ENCODE results near the gene TFEC. TPM values are rescaled to one million over a fixed set of nuclear protein-coding genes. Genes with fewer than 3 reads are reported as not detected.
"Not testable (repeated sequence)": the region's sequence is repeated elsewhere in the genome, so short reads cannot be mapped to it uniquely, and the experiment has no call there.

Gene TFEC
- polyA plus RNA-seq, 6 donors from 2014 or later, result 0.56 to 2.1 (median 1.3) TPM; not detected in 2

DNA sequence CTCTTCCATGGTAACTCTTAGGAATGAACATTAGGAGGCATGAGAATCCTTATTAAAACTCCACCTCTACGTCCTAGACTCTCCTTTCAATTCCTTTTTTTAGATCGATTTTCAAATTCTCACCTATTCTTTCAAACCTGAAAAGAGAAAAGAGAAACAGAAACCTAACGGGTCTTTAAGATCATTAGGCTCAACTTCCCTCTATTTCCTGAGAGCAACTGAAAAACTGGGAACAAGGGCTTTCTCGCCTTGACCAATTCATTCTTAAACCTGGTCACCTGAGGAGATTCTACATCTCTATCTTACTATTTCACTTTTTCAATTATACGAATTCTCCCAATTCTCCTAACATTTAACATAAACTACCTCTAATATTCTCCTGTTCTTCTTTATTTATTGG, 2.8 kb downstream of the TFEC start:
- no peak overlapping the region for H3K4me3 Mint-ChIP-seq
- peaks cover 5 to 9% (median 9%) of the 10 kb centered on the region in 3 donors for H3K27me3 Mint-ChIP-seq
- peaks cover 4 to 10% (median 8%) of the 10 kb centered on the region in 3 donors for H3K4me1 Mint-ChIP-seq
- H3K36me3 Mint-ChIP-seq, result no peaks in the 10 kb centered on the region
- H3K27ac Mint-ChIP-seq, result no peak overlapping the region
- DNase-seq (no peak), ATAC-seq (ENCODE audit: low read depth in 2 of 2) (no peak)
- no peaks in the 10 kb centered on the region for H3K9me3 Mint-ChIP-seq

DNA sequence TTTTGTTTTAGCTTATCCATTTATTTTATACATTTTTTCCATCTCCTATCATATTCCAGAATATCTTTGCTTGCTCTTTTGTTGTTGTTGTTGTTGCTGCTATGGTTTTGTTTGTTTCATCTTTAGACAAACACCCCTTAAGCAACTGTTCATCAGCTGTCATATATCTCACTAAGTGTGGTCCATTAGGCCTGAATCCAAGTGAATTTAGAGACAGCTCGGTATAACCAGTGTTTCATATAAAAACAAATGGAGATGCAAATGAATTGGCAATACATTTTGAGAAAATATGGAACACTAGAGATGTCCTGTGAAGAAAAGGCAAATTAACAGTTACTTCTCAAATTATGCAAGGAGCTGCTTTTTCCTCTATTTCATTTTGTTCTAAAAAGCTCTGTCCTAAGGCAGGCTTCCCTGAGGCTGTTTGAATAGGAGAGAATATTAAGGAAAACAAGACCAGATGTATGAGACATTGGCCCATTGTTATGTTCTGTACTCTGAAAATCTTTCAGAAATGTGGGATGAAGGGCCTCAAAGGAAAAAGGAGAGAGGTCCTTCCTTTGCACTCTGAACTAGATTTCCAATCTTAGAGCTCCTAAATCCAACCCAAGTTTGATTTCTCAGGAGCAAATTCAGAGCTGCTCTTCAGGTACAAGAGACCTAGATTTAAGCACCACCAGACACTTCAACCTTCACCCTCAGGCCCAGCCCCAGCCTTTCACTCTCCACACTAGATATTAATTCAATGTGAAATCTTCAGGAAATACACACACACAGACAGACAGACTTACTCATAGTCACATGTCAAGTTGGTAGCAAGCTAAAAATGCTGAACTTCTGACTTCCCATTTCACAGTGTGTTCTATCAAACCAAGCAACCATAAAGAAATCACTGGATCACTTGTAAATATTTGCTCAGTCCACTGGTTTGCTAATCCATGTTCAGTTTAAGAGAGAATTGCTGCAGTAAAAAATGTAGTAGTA, 5.4 kb downstream of the TFEC start:
- ATAC-seq (ENCODE audit: low read depth in 2 of 2), result no peak
- peaks cover 4 to 10% (median 8%) of the 10 kb centered on the region in 3 donors for H3K4me1 Mint-ChIP-seq
- H3K36me3 Mint-ChIP-seq, result no peaks in the 10 kb centered on the region
- no peaks in the 10 kb centered on the region for H3K9me3 Mint-ChIP-seq
- H3K4me3 Mint-ChIP-seq, result no peak overlapping the region
- no peak overlapping the region for H3K27ac Mint-ChIP-seq
- DNase-seq, result no peak
- peaks cover 4 to 9% (median 5%) of the 10 kb centered on the region in 3 donors for H3K27me3 Mint-ChIP-seq

- Mint-ChIP-seq H3K9me3 (no peaks in the 10 kb centered on the region), H3K27ac (no peak overlapping the region), H3K36me3 (no peaks in the 10 kb centered on the region), H3K4me3 (no peak overlapping the region), H3K4me1 (no peaks in the 10 kb centered on the region), H3K27me3 (no peaks in the 10 kb centered on the region)
- ATAC-seq (ENCODE audit: low read depth in 2 of 2) (no peak), DNase-seq (no peak)
Measured at GRCh38 chr7:116021237-116021636, 9.3 kb downstream of the TFEC start.

- Mint-ChIP-seq H3K4me1 (no peaks in the 10 kb centered on the region), H3K4me3 (no peak overlapping the region), H3K9me3 (no peaks in the 10 kb centered on the region), H3K27me3 (no peaks in the 10 kb centered on the region), H3K27ac (no peak overlapping the region), H3K36me3 (no peaks in the 10 kb centered on the region)
- DNase-seq (no peak), ATAC-seq (ENCODE audit: low read depth in 2 of 2) (no peak)
Measured at GRCh38 chr7:116018731-116019130, 11.8 kb downstream of the TFEC start.

- Mint-ChIP-seq H3K27ac (no peak overlapping the region), H3K36me3 (no peaks in the 10 kb centered on the region), H3K27me3 (no peaks in the 10 kb centered on the region), H3K4me3 (no peak overlapping the region), H3K4me1 (no peaks in the 10 kb centered on the region), H3K9me3 (no peaks in the 10 kb centered on the region)
- no peak for ATAC-seq (ENCODE audit: low read depth in 2 of 2)
- no peak for DNase-seq
Measured at GRCh38 chr7:116013675-116014074, 16.9 kb downstream of the TFEC start.

DNA sequence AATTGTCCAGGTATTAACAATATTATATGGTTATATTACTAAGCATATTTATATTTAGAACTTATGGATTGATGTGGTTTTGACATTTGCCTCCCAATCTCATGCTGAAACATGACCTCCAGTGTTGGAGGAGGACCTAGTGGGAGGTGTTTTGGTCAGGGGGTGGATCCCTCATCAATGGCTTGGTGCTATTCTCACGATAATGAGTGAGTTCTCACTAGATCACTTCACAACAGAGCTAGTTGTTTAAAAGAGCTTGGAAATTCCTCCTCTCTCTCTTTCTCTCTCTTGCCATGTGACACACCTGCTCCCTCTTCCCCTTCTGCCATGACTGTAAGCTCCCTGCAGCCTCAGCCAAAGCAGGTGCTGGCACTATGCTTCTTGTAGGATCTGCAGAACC, 19.0 kb downstream of the TFEC start:
- H3K9me3 Mint-ChIP-seq, result peaks cover 0 to 6% (median 3%) of the 10 kb centered on the region in 7 donors
- no peak overlapping the region for H3K4me3 Mint-ChIP-seq
- H3K27ac Mint-ChIP-seq, result no peak overlapping the region
- ATAC-seq (ENCODE audit: low read depth in 2 of 2) (no peak), DNase-seq (no peak)
- no peaks in the 10 kb centered on the region for H3K4me1 Mint-ChIP-seq
- no peaks in the 10 kb centered on the region for H3K27me3 Mint-ChIP-seq
- H3K36me3 Mint-ChIP-seq, result no peaks in the 10 kb centered on the region

DNA sequence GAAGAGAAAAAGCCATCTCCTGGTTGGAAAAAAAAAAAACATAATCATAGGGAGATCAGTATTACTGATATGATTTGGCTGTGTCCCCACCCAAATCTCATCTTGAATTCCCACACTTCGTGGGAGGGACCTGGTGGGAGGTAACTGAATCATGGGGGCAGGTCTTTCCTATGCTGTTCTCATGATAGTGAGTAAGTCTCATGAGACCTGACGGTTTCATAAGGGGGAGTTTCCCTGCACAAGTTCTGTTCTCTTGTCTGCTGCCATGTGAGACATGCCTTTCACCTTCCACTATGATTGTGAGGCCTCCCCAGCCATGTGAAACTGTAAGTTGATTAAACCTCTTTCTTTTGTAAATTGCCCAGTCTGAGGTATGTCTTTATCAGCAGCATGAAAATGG, 25.8 kb downstream of the TFEC start:
- H3K27ac Mint-ChIP-seq; H3K27me3 Mint-ChIP-seq; ATAC-seq (ENCODE audit: low read depth in 2 of 2); H3K4me1 Mint-ChIP-seq; DNase-seq; H3K36me3 Mint-ChIP-seq; H3K4me3 Mint-ChIP-seq: not testable (repeated sequence)
- peaks cover 6 to 30% (median 11%) of the 10 kb centered on the region in 7 donors for H3K9me3 Mint-ChIP-seq

DNA sequence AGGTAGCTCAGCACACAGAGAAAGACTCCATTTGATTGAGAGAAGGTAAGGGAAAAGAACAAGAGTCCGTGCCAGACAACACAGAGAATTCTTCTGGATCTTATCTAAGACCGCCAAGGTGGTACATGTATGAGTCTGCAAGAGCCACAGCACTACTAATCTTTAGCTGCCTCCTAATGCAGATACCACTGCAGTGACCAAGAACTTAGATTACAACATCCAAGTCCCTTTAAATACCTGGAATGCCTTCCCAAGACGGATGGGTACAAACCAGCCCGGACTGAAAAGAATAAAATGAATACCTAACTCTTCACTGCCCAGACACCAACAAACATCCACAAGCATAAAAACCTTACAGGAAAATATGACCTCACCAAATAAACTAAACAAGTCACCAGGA, 33.3 kb downstream of the TFEC start:
- ATAC-seq (ENCODE audit: low read depth in 2 of 2), result no peak
- DNase-seq, result no peak
- Mint-ChIP-seq H3K36me3 (no peaks in the 10 kb centered on the region), H3K4me1 (no peaks in the 10 kb centered on the region), H3K27me3 (no peaks in the 10 kb centered on the region), H3K27ac (no peak overlapping the region), H3K4me3 (no peak overlapping the region), H3K9me3 (peaks cover 0 to 8% (median 3%) of the 10 kb centered on the region in 7 donors)

- H3K36me3 Mint-ChIP-seq, result no peaks in the 10 kb centered on the region
- no peak overlapping the region for H3K27ac Mint-ChIP-seq
- H3K4me3 Mint-ChIP-seq, result no peak overlapping the region
- H3K9me3 Mint-ChIP-seq, result peaks cover 0 to 8% (median 3%) of the 10 kb centered on the region in 7 donors
- no peaks in the 10 kb centered on the region for H3K27me3 Mint-ChIP-seq
- no peak for DNase-seq
- H3K4me1 Mint-ChIP-seq, result no peaks in the 10 kb centered on the region
- ATAC-seq (ENCODE audit: low read depth in 2 of 2), result no peak
Measured at GRCh38 chr7:115995701-115996100, 34.9 kb downstream of the TFEC start.

GRCh38 chr7:115988401-115988800, 42.2 kb downstream of the TFEC start:
- Mint-ChIP-seq H3K4me1 (no peaks in the 10 kb centered on the region), H3K9me3 (no peaks in the 10 kb centered on the region), H3K27ac (no peak overlapping the region), H3K27me3 (no peaks in the 10 kb centered on the region), H3K36me3 (no peaks in the 10 kb centered on the region), H3K4me3 (no peak overlapping the region)
- DNase-seq (no peak), ATAC-seq (ENCODE audit: low read depth in 2 of 2) (no peak)

DNA sequence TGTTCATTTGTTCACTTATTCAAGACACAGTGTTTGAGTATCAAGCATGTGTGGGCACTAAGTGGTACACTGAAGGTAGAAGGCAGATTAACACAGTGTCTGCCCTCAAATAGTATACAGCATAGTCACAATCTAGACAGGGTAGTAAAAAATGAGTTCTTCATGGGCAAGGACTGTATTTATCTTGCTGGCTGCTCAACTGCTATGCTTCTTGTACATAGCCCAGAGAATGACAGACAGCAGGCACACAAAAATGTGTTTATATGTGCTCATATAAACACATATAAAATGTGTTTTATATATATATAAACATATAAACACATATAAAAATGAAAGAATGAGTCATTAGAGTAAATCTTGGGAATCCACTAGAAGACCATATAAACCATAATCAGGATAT, 43.1 kb downstream of the TFEC start:
- ATAC-seq (ENCODE audit: low read depth in 2 of 2) (no peak), DNase-seq (no peak)
- Mint-ChIP-seq H3K36me3 (no peaks in the 10 kb centered on the region), H3K9me3 (no peaks in the 10 kb centered on the region), H3K4me3 (no peak overlapping the region), H3K27me3 (no peaks in the 10 kb centered on the region), H3K27ac (no peak overlapping the region), H3K4me1 (no peaks in the 10 kb centered on the region)

GRCh38 chr7:115984105-115984504, 46.5 kb downstream of the TFEC start:
- Mint-ChIP-seq H3K36me3 (no peaks in the 10 kb centered on the region), H3K27ac (no peak overlapping the region), H3K4me1 (no peaks in the 10 kb centered on the region), H3K9me3 (no peaks in the 10 kb centered on the region), H3K4me3 (no peak overlapping the region), H3K27me3 (no peaks in the 10 kb centered on the region)
- no peak for DNase-seq
- no peak for ATAC-seq (ENCODE audit: low read depth in 2 of 2)

DNA sequence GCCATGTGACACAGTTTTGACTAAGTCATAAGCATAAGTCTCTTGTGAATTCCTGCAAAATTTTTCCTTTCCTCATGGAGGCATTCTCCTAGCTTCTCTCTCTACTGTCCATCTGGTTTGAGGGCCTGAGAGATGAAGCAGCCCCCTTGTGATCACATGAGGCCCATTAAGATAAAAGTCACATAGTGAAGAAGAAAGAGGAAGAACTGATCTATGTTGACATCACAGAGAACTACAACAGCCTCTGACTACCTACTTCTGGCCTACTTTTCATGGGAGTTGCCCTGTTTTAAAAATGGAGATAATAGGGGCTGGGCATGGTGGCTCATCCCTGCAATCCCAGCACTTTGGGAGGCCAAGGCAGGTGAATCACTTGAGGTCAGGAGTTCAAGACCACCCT, 50.4 kb downstream of the TFEC start:
- no peaks in the 10 kb centered on the region for H3K27me3 Mint-ChIP-seq
- H3K36me3 Mint-ChIP-seq, result no peaks in the 10 kb centered on the region
- no peak overlapping the region for H3K27ac Mint-ChIP-seq
- H3K4me1 Mint-ChIP-seq, result no peaks in the 10 kb centered on the region
- H3K9me3 Mint-ChIP-seq, result peaks cover 0 to 2% (median 0%) of the 10 kb centered on the region in 7 donors
- no peak overlapping the region for H3K4me3 Mint-ChIP-seq
- no peak for ATAC-seq (ENCODE audit: low read depth in 2 of 2)
- no peak for DNase-seq

- DNase-seq (no peak), ATAC-seq (ENCODE audit: low read depth in 2 of 2) (no peak)
- Mint-ChIP-seq H3K27me3 (no peaks in the 10 kb centered on the region), H3K4me3 (no peak overlapping the region), H3K4me1 (no peaks in the 10 kb centered on the region), H3K9me3 (peaks cover 0 to 2% (median 0%) of the 10 kb centered on the region in 7 donors), H3K36me3 (no peaks in the 10 kb centered on the region), H3K27ac (no peak overlapping the region)
Measured at GRCh38 chr7:115976651-115977050, 53.9 kb downstream of the TFEC start.

Data from naive B cell (primary cell).